Spleen (tissue), 11 donors: ENCODE measurements around the gene MBNL1. TPM values are rescaled to one million over a fixed set of nuclear protein-coding genes. Genes with fewer than 3 reads are reported as not detected.

Source experiments
- DNase-seq: peaks from one replicate; pipeline ENCODE4 v3.0.0-alpha.2; 2020
- H3K27ac ChIP-seq, 8 donors: fragments of 200-600 bp; sonication (generic) in 7 of 8; 1 replicate in 4 of 8; 2 replicates in 4 of 8; pipeline versions ENCODE4 v1.5.0 to v1.8.0; 2016 to 2021; ENCODE audit warnings: inconsistent platforms in 4 of 8, mild to moderate bottlenecking in 4 of 8, moderate library complexity in 1 of 8
- H3K27me3 ChIP-seq, 7 donors: fragments of 200-600 bp; sonication (generic) in 6 of 7; replicated peaks in 1 of 7; 1 replicate in 4 of 7; 2 replicates in 3 of 7; pipeline versions ENCODE4 v1.5.0 to v1.8.0; 2016 to 2021; ENCODE audit warnings: inconsistent platforms in 3 of 7, mild to moderate bottlenecking in 1 of 7
- H3K36me3 ChIP-seq, 6 donors: fragments of 200-600 bp; sonication (generic) in 5 of 6; 1 replicate in 4 of 6; 2 replicates in 2 of 6; pipeline versions ENCODE4 v1.5.0 to v1.8.0; 2016 to 2021; ENCODE audit warnings: inconsistent platforms in 2 of 6
- H3K4me1 ChIP-seq, 6 donors: fragments of 200-600 bp; sonication (generic) in 5 of 6; 1 replicate in 3 of 6; 2 replicates in 3 of 6; pipeline versions ENCODE4 v1.5.0 to v1.8.0; 2016 to 2021; ENCODE audit warnings: inconsistent platforms in 3 of 6
- H3K4me3 ChIP-seq, 8 donors: fragments of 200-600 bp; sonication (generic) in 7 of 8; 1 replicate in 4 of 8; 2 replicates in 4 of 8; pipeline versions ENCODE4 v1.5.0 to v1.8.0; 2016 to 2021; ENCODE audit warnings: inconsistent platforms in 4 of 8, mild to moderate bottlenecking in 4 of 8, moderate library complexity in 2 of 8
- H3K9me3 ChIP-seq, 8 donors: fragments of 200-600 bp; sonication (generic) in 7 of 8; 1 replicate in 4 of 8; 2 replicates in 4 of 8; pipeline versions ENCODE4 v1.5.0 to v1.8.0; 2016 to 2021; ENCODE audit warnings: inconsistent platforms in 4 of 8
- CTCF ChIP-seq, 11 experiments: fragments of 200-600 bp in 7 of 11; fragments of 450-650 bp in 4 of 11; sonication (generic) in 4 of 11; IDR thresholded peaks in 8 of 11; conservative IDR thresholded peaks in 3 of 11; 1 replicate in 7 of 11; 2 replicates in 4 of 11; pipeline versions ENCODE4 v1.4.0 to v1.8.0; 2016 to 2021; ENCODE audit warnings: antibody characterized with exemption in 11 of 11, inconsistent platforms in 4 of 11, mild to moderate bottlenecking in 1 of 11
- POLR2A ChIP-seq, 3 donors: fragments of 450-650 bp; IDR thresholded peaks; one replicate each; pipeline ENCODE4 v1.5.1; 2017; ENCODE audit warnings: antibody characterized with exemption in 3 of 3, mild to moderate bottlenecking in 1 of 3
- POLR2AphosphoS5 ChIP-seq, 3 donors: sonication (generic); formaldehyde crosslinking; IDR thresholded peaks; one replicate each; pipeline ENCODE4 v1.5.1; 2017; ENCODE audit warnings: antibody characterized with exemption in 3 of 3
- WGBS, 5 donors: extraction: QIAGEN DNeasy Blood & Tissue Kit in 3 of 5; methylation state at CpG; one replicate each; pipeline versions ENCODE4 v1.1.5 to v1.1.7; 2013 to 2018; 5-methylcytosine and 5-hydroxymethylcytosine counted together
- intact Hi-C: fragments of 100-400 bp; cut with DNase I; formaldehyde crosslinking; loops from one replicate; pipeline ENCODE4 v1.15.0; 2023; ENCODE audit warnings: low total_unique reads
- polyA plus RNA-seq, 3 donors: library from polyadenylated mRNA; stranded (reverse); fragments of 200-250 nt; gene quantifications; one replicate each; pipeline ENCODE4 v1.2.1, GENCODE V29; 2013
- total RNA-seq, 7 donors: library from RNA; depleted of rRNA in 3 of 7; stranded (reverse); fragments of >200 nt in 3 of 7; fragmentation: NEBNext Ultra II Directional in 4 of 7; extraction: Animal tissue kit (Norgen Biotek cat#: 25700) in 4 of 7; gene quantifications; one replicate each; pipeline versions ENCODE4 v1.1.0 to v1.2.1, GENCODE V29; 2016 to 2021
- donor health status: healthy with polysubstance abuse.
- donor health status: DM: no; HTN: no; CAD: no; lungs with moderate emphysema.
- donor health status: DM: no; HTN: no; CAD: no.
- donor health status: Bipolar disorder and iron deficiency.
- donor health status: healthy.
- donor health status: DM: no; HTN: no; CAD: no.
- donor health status: DM: yes; HTN: yes; CAD: no.

MBNL1 gene
- total and polyA plus RNA-seq, 10 donors = 64.7 to 491 (median 296) TPM

- Histone ChIP-seq H3K36me3 (peaks cover 0 to 25% (median 13%) of the 10 kb centered on the region in 6 donors), H3K4me3 (peak overlapping the region in 1 of 8 donors; percentile 17), H3K27me3 (no peaks in the 10 kb centered on the region), H3K27ac (peak overlapping the region in 5 of 8 donors; percentile 27 to 60 (median 58)), H3K4me1 (peaks cover 56 to 100% (median 98%) of the 10 kb centered on the region in 6 donors), H3K9me3 (no peaks in the 10 kb centered on the region)
- TF ChIP-seq POLR2AphosphoS5 (IDR thresholded peaks at IDR 0.05) = no peak
- no peak for TF ChIP-seq POLR2A (IDR thresholded peaks at IDR 0.05)
- no peak for TF ChIP-seq CTCF (IDR thresholded peaks at IDR 0.05 in 8 of 11, conservative IDR thresholded peaks at IDR 0.05 in 3 of 11)
- intact Hi-C loops = no loop called here
- WGBS, 5 donors = 40 to 70% (median 57%) methylated on average over 3 of the region's 3 CpGs
- DNase-seq = no peak
Observed at GRCh38 chr3:152301745-152302181, 33.0 kb downstream of the MBNL1 start.

DNA sequence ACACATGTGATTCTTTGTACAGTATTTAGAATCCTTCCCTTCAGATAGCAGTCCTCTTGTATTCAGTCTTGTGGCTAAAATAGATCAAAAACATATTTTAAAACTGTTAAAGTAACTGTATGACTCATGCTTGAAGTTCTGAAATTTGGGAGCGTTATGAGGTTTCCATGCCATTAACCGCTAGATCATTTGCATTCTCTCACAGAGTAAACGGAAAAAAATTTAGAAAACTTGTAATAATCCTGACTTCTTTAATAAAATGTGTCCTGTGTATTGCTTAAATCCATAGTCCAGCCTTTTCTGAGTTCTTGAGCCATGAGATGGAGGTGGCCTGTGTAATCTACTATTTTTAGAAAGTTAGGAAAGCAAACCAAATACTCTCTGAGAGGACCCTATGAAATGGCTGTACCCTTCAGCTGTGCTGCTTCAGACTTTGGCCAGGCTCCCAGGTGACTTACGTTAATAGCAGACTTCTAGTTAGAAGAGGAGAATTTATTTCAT is 33.8 kb downstream of the MBNL1 start:
- TF ChIP-seq POLR2A (IDR thresholded peaks at IDR 0.05) (no peak), CTCF (IDR thresholded peaks at IDR 0.05 in 8 of 11, conservative IDR thresholded peaks at IDR 0.05 in 3 of 11) (no peak), POLR2AphosphoS5 (IDR thresholded peaks at IDR 0.05) (no peak)
- H3K27ac ChIP-seq = peak overlapping the region in 4 of 8 donors; percentile 32 to 60 (median 58)
- no peak overlapping the region for H3K4me3 ChIP-seq
- intact Hi-C loops = no loop called here
- H3K36me3 ChIP-seq = peaks cover 0 to 33% (median 13%) of the 10 kb centered on the region in 6 donors
- H3K9me3 ChIP-seq = no peaks in the 10 kb centered on the region
- WGBS, 5 donors = 44 to 54% (median 46%) methylated on average over 4 of the region's 4 CpGs
- no peaks in the 10 kb centered on the region for H3K27me3 ChIP-seq
- peaks cover 55 to 100% (median 96%) of the 10 kb centered on the region in 6 donors for H3K4me1 ChIP-seq
- no peak for DNase-seq

GRCh38 chr3:152304160-152304559 is 35.4 kb downstream of the MBNL1 start:
- H3K4me1 ChIP-seq = peaks cover 59 to 100% (median 95%) of the 10 kb centered on the region in 6 donors
- H3K4me3 ChIP-seq = no peak overlapping the region
- TF ChIP-seq CTCF (IDR thresholded peaks at IDR 0.05 in 8 of 11, conservative IDR thresholded peaks at IDR 0.05 in 3 of 11) (no peak), POLR2A (IDR thresholded peaks at IDR 0.05) (no peak), POLR2AphosphoS5 (IDR thresholded peaks at IDR 0.05) (no peak)
- no peaks in the 10 kb centered on the region for H3K9me3 ChIP-seq
- peak overlapping the region in 1 of 8 donors; percentile 4 for H3K27ac ChIP-seq
- no peak for DNase-seq
- peaks cover 0 to 40% (median 13%) of the 10 kb centered on the region in 6 donors for H3K36me3 ChIP-seq
- H3K27me3 ChIP-seq = no peaks in the 10 kb centered on the region
- intact Hi-C loops = no loop called here

DNA sequence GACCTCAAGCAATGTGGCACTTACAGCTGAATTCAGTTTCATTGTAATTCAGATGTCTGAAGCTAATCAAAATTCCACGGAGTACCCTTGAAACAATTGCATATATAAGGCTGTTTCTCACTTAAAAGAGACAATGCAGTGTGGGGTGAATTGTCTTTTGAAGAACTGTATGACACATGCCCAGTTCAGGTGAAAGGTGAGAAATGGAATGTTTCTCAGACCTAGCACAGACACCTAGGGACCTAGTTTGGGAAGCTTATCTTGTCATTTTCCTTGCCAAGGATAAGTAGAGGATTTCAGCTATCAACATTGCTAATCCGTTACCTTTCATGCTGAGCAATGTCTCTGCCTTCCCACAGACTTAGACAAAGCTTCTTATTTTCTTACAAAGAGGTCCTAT is 36.3 kb downstream of the MBNL1 start:
- DNase-seq = no peak
- H3K27me3 ChIP-seq = no peaks in the 10 kb centered on the region
- WGBS, 5 donors = 75 to 84% (median 81%) methylated on average over 2 of the region's 2 CpGs
- H3K9me3 ChIP-seq = no peaks in the 10 kb centered on the region
- peak overlapping the region in 1 of 8 donors; percentile 29 for H3K27ac ChIP-seq
- H3K36me3 ChIP-seq = peaks cover 0 to 31% (median 8%) of the 10 kb centered on the region in 6 donors
- intact Hi-C loops = no loop called here
- TF ChIP-seq POLR2AphosphoS5 (IDR thresholded peaks at IDR 0.05) (no peak), CTCF (IDR thresholded peaks at IDR 0.05 in 8 of 11, conservative IDR thresholded peaks at IDR 0.05 in 3 of 11) (no peak), POLR2A (IDR thresholded peaks at IDR 0.05) (no peak)
- no peak overlapping the region for H3K4me3 ChIP-seq
- peaks cover 58 to 100% (median 94%) of the 10 kb centered on the region in 6 donors for H3K4me1 ChIP-seq
